ENCODE data around the gene FAM24B. TPM values are rescaled to one million over a fixed set of nuclear protein-coding genes. Genes with fewer than 3 reads are reported as not detected.

FAM24B gene
- total and polyA plus RNA-seq, 2 experiments from 2014 or later, result 6.5 to 14.5 TPM

- TF ChIP-seq, protein P1, sequence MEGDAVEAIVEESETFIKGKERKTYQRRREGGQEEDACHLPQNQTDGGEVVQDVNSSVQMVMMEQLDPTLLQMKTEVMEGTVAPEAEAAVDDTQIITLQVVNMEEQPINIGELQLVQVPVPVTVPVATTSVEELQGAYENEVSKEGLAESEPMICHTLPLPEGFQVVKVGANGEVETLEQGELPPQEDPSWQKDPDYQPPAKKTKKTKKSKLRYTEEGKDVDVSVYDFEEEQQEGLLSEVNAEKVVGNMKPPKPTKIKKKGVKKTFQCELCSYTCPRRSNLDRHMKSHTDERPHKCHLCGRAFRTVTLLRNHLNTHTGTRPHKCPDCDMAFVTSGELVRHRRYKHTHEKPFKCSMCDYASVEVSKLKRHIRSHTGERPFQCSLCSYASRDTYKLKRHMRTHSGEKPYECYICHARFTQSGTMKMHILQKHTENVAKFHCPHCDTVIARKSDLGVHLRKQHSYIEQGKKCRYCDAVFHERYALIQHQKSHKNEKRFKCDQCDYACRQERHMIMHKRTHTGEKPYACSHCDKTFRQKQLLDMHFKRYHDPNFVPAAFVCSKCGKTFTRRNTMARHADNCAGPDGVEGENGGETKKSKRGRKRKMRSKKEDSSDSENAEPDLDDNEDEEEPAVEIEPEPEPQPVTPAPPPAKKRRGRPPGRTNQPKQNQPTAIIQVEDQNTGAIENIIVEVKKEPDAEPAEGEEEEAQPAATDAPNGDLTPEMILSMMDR (conservative IDR thresholded peaks at IDR 0.05; ENCODE audit: low read depth in 2 of 2), result no peak
- TF ChIP-seq REST (IDR thresholded peaks at IDR 0.05; ENCODE audit: unreplicated experiment) (no peak), STAT1 (IDR thresholded peaks at IDR 0.05; ENCODE audit: unreplicated experiment) (no peak), EZH2phosphoT487 (IDR thresholded peaks at IDR 0.05; ENCODE audit: unreplicated experiment) (no peak), ZNF114 (CRISPR knock-in tag; IDR thresholded peaks at IDR 0.05) (no peak), EZH2 (IDR thresholded peaks at IDR 0.05; ENCODE audit: low read depth, unreplicated experiment) (no peak), ETS1 (IDR thresholded peaks at IDR 0.05) (no peak), JUNB (IDR thresholded peaks at IDR 0.05; ENCODE audit: unreplicated experiment) (no peak), CREB1 (CRISPR knock-in tag; IDR thresholded peaks at IDR 0.05; ENCODE audit: low read depth) (no peak)
Observed at GRCh38 chr10:122822973-122823690, 56.2 kb downstream of the FAM24B start (continued).

GRCh38 chr10:122821808-122822207 lies 57.6 kb downstream of the FAM24B start:
- H3K36me3 Mint-ChIP-seq (ENCODE audit: low read depth), result no peaks in the 10 kb centered on the region
- H3K9me2 ChIP-seq (ENCODE audit: insufficient read depth), result no peaks in the 10 kb centered on the region
- no peaks in the 10 kb centered on the region; the same call in 1 of the 3 replicates for H3K4me1 Mint-ChIP-seq
- no peak for ATAC-seq
- H3K4me2 ChIP-seq, result no peak overlapping the region
- H3K4me3 Mint-ChIP-seq, result no peak overlapping the region
- H3K4me3 ChIP-seq, result no peak overlapping the region
- no peaks in the 10 kb centered on the region for H4K20me1 ChIP-seq (replicated peaks; ENCODE audit: insufficient read depth)
- no peak overlapping the region for H3K27ac Mint-ChIP-seq
- no peak overlapping the region for H2AFZ ChIP-seq
- no peaks in the 10 kb centered on the region for H3K27me3 ChIP-seq (ENCODE audit: insufficient read depth)
- no peaks in the 10 kb centered on the region for H3K79me2 ChIP-seq (replicated peaks; ENCODE audit: insufficient read depth)
- DNase-seq (ENCODE audit: low spot score), result no peak
- no peak overlapping the region for H3K27ac ChIP-seq (ENCODE audit: low read depth)
- no peaks in the 10 kb centered on the region for H3K36me3 ChIP-seq (ENCODE audit: insufficient read depth)
- H3K4me1 ChIP-seq (ENCODE audit: insufficient read depth), result no peaks in the 10 kb centered on the region
- H3K27me3 Mint-ChIP-seq (ENCODE audit: insufficient read depth, low read depth, poor library complexity), result peaks cover 6% of the 10 kb centered on the region
- no peaks in the 10 kb centered on the region for H3F3A ChIP-seq (replicated peaks; ENCODE audit: low read depth)
- H3K9me3 Mint-ChIP-seq, result no peaks in the 10 kb centered on the region
- TF ChIP-seq REST (IDR thresholded peaks at IDR 0.05; ENCODE audit: unreplicated experiment), result no peak
- TF ChIP-seq EZH2 (IDR thresholded peaks at IDR 0.05; ENCODE audit: low read depth, unreplicated experiment), result no peak
- TF ChIP-seq STAT1 (IDR thresholded peaks at IDR 0.05; ENCODE audit: unreplicated experiment), result no peak
- TF ChIP-seq EZH2phosphoT487 (IDR thresholded peaks at IDR 0.05; ENCODE audit: unreplicated experiment), result no peak

Data from GM23338 (cell line).